ENCODE results near the gene TTC6. TPM values are rescaled to one million over a fixed set of nuclear protein-coding genes. Genes with fewer than 3 reads are reported as not detected.
A peak's percentile ranks its signal among the peaks of the same experiment; 100 is the strongest.

Gene TTC6
- total and polyA plus RNA-seq, 2 of the 4 experiments (the other 2 are of a cell fraction) = under 0.01 to 0.12 TPM

DNA sequence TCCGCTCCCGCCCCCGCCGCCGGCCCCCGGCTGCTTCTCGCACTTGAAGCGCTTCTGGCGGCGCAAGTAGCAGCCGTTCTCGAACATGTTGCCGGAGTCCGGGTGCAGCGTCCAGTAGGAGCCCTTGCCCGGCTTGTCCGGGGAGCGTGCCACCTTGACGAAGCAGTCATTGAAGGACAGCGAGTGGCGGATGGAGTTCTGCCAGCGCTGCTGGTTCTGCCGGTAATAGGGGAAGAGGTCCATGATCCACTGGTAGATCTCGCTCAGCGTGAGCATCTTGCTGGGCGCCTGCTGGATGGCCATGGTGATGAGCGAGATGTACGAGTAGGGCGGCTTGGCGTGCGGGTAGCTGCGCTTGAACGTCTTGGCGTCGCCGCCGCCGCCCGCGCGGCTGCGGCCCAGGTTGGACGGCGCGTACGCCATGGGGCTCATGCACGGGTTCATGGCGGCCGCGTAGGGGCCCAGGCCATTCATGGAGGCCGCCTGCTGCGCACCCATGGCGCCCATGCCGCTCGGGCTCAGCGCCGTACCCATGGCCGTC, 3.4 kb upstream of the TTC6 start:
- no TSS peak for BruUV-seq (replicated peaks)
- Histone ChIP-seq H3K27me3 (ENCODE audit: control insufficient read depth, insufficient read depth, low read length) (peaks cover 75% of the 10 kb centered on the region), H4K5ac (ENCODE audit: low read depth, low read length) (no peak overlapping the region), H4K20me1 (ENCODE audit: insufficient read depth, low read length) (no peaks in the 10 kb centered on the region; the same call in 1 of the 2 replicates), H2AFZ (replicated peaks; ENCODE audit: low read length, poor library complexity) (peak overlapping the region; percentile 9), H2BK20ac (ENCODE audit: low read depth, low read length) (no peak overlapping the region), H3K9me1 (ENCODE audit: insufficient read depth, low read length) (0 out of 2 replicates have a peak, but pooled peaks cover 2% of the 10 kb centered on the region), H3K9me3 (ENCODE audit: control insufficient read depth, insufficient read depth, low read length) (peaks cover 18% of the 10 kb centered on the region; the same call in 1 of the 2 replicates), H3K23ac (ENCODE audit: low read depth, low read length) (no peak overlapping the region), H2AK5ac (ENCODE audit: low read depth, low read length) (no peak overlapping the region), H3K4me2 (ENCODE audit: low read depth, low read length) (no peak overlapping the region), H3K18ac (ENCODE audit: low read depth, low read length) (no peak overlapping the region), H2BK5ac (ENCODE audit: low read depth, low read length, poor library complexity, severe bottlenecking) (no peak overlapping the region), H4K8ac (ENCODE audit: low read depth in 2 of 2, low read length in 2 of 2) (no peak overlapping the region), H3K56ac (ENCODE audit: extremely low read depth, insufficient read depth, low read length) (no peak overlapping the region), H3K9ac (ENCODE audit: low read depth, low read length) (no peak overlapping the region), H3K79me1 (ENCODE audit: low read depth in 1 of 2, low read length in 2 of 2) (no peaks in the 10 kb centered on the region), H3K4me3 (ENCODE audit: insufficient read depth, low read depth, low read length) (no peak overlapping the region), H4K91ac (ENCODE audit: insufficient read depth, low read depth, low read length) (no peak overlapping the region), H3K27ac (ENCODE audit: insufficient read depth, low read length) (no peak overlapping the region), H3K14ac (replicated peaks; ENCODE audit: low read depth, low read length) (no peak overlapping the region), H3K4me1 (ENCODE audit: control insufficient read depth, insufficient read depth, low read length) (peaks cover 3% of the 10 kb centered on the region; the same call in 1 of the 2 replicates), H2BK120ac (ENCODE audit: low read depth, low read length) (no peak overlapping the region), H3K36me3 (ENCODE audit: control insufficient read depth, insufficient read depth, low read length) (no peaks in the 10 kb centered on the region), H3K4ac (ENCODE audit: low read depth, low read length) (no peak overlapping the region), H2BK15ac (ENCODE audit: low read depth, low read length) (no peak overlapping the region), H2AK9ac (replicated peaks; ENCODE audit: low read depth, low read length, poor library complexity) (peak overlapping the region; percentile 12)
- ChIA-PET POLR2A (ENCODE audit: unreplicated experiment) (no interaction called here), CTCF (no interaction called here)
- WGBS, 2 experiments (ENCODE audit: extremely low coverage in 2 of 2, insufficient read length in 1 of 2) = 11% methylated on average over 26 of the region's 58 CpGs; no CpG with 5 or more reads in 1 of the 2 experiments
- DNase-seq = no peak
- TF ChIP-seq NFE2L2 (IDR thresholded peaks at IDR 0.05; ENCODE audit: low read depth, low read length) (no peak), BHLHE40 (IDR thresholded peaks at IDR 0.05; ENCODE audit: low read depth, low read length) (no peak), MXI1 (IDR thresholded peaks at IDR 0.05; ENCODE audit: borderline replicate concordance, low read depth, low read length) (no peak), RFX5 (IDR thresholded peaks at IDR 0.05; ENCODE audit: low read depth, low read length) (no peak), MAZ (IDR thresholded peaks at IDR 0.05; ENCODE audit: borderline replicate concordance, low read depth, low read length) (no peak)
- TF ChIP-seq, protein P1, sequence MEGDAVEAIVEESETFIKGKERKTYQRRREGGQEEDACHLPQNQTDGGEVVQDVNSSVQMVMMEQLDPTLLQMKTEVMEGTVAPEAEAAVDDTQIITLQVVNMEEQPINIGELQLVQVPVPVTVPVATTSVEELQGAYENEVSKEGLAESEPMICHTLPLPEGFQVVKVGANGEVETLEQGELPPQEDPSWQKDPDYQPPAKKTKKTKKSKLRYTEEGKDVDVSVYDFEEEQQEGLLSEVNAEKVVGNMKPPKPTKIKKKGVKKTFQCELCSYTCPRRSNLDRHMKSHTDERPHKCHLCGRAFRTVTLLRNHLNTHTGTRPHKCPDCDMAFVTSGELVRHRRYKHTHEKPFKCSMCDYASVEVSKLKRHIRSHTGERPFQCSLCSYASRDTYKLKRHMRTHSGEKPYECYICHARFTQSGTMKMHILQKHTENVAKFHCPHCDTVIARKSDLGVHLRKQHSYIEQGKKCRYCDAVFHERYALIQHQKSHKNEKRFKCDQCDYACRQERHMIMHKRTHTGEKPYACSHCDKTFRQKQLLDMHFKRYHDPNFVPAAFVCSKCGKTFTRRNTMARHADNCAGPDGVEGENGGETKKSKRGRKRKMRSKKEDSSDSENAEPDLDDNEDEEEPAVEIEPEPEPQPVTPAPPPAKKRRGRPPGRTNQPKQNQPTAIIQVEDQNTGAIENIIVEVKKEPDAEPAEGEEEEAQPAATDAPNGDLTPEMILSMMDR (conservative IDR thresholded peaks at IDR 0.05; ENCODE audit: low read depth, low read length) = no peak
- in situ Hi-C loops (cut with MboI; ENCODE audit: low sequenced_read_pairs) = no loop called here
- intact Hi-C loops (cut with micrococcal nuclease) = no loop called here
- no peak for ATAC-seq (ENCODE audit: low read depth)
- dilution Hi-C loops (cut with HindIII; ENCODE audit: low sequenced_read_pairs, unreplicated experiment) = no loop called here

Measured in IMR-90 (cell line).